ENCODE data around the gene FAM222A. TPM values are rescaled to one million over a fixed set of nuclear protein-coding genes. Genes with fewer than 3 reads are reported as not detected.
A peak's percentile ranks its signal among the peaks of the same experiment; 100 is the strongest.

Gene FAM222A
- total RNA-seq, 4 donors from 2014 or later, result 4.8 to 7.2 (median 6.1) TPM

DNA sequence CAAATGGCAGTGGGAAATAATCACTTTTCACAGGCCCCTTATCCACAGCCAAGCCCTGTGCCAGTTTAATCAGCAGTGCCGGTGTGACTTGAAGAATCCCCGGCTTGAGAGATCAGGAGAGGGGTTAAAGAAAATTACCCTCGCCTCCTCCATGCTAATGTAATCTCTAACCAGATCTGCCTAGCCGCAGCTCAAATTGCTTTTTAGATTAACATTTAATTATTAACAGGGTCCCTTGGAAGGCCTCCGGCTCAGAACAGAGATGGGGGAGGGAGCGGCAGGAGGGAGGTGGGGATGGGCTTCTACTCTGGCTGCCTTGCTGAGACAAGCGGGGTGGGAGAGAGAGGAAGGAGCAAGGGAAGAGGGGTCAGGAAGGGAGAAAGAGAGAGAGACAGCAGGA lies 24.0 kb downstream of the FAM222A start:
- intact Hi-C loops (cut with DNase I; ENCODE audit: low total_unique reads), result no loop called here
- no peak for TF ChIP-seq POLR2A (IDR thresholded peaks at IDR 0.05)
- TF ChIP-seq, protein P1, sequence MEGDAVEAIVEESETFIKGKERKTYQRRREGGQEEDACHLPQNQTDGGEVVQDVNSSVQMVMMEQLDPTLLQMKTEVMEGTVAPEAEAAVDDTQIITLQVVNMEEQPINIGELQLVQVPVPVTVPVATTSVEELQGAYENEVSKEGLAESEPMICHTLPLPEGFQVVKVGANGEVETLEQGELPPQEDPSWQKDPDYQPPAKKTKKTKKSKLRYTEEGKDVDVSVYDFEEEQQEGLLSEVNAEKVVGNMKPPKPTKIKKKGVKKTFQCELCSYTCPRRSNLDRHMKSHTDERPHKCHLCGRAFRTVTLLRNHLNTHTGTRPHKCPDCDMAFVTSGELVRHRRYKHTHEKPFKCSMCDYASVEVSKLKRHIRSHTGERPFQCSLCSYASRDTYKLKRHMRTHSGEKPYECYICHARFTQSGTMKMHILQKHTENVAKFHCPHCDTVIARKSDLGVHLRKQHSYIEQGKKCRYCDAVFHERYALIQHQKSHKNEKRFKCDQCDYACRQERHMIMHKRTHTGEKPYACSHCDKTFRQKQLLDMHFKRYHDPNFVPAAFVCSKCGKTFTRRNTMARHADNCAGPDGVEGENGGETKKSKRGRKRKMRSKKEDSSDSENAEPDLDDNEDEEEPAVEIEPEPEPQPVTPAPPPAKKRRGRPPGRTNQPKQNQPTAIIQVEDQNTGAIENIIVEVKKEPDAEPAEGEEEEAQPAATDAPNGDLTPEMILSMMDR (IDR thresholded peaks at IDR 0.05), result no peak
- 59 to 73% methylated on average over 7 of the region's 7 CpGs for WGBS, 2 donors
- DNase-seq (ENCODE audit: low spot score in 2 of 2), result peak in 1 of 2 donors; percentile 18
- no peak overlapping the region for H3K4me3 ChIP-seq (ENCODE audit: low read depth, poor library complexity, severe bottlenecking)

DNA sequence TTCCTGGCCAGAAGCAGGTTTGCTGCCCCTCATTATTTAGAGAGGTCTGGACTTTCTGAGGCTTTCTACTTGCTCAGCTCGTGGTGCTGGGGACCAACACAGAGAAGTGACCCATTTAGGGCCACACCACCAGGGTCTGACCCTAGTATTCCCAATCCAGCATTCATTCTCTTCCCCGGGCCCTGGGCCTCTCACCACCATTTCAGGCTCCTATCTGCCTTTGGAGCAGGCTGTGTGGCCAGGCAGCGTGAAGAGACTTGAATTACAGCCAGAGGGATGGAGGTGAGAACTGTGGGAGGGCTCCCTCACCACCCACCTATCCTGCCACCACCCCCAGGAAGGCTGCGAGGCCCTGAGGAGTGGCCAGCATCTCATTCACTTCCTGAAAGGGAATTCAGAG lies 24.6 kb downstream of the FAM222A start:
- H3K4me3 ChIP-seq (ENCODE audit: low read depth, poor library complexity, severe bottlenecking), result no peak overlapping the region
- no peak for TF ChIP-seq POLR2A (IDR thresholded peaks at IDR 0.05)
- TF ChIP-seq, protein P1 (IDR thresholded peaks at IDR 0.05), result no peak
- WGBS, 2 donors, result 57 to 76% methylated on average over 4 of the region's 4 CpGs
- no peak for DNase-seq (ENCODE audit: low spot score in 2 of 2)
- intact Hi-C loops (cut with DNase I; ENCODE audit: low total_unique reads), result no loop called here

DNA sequence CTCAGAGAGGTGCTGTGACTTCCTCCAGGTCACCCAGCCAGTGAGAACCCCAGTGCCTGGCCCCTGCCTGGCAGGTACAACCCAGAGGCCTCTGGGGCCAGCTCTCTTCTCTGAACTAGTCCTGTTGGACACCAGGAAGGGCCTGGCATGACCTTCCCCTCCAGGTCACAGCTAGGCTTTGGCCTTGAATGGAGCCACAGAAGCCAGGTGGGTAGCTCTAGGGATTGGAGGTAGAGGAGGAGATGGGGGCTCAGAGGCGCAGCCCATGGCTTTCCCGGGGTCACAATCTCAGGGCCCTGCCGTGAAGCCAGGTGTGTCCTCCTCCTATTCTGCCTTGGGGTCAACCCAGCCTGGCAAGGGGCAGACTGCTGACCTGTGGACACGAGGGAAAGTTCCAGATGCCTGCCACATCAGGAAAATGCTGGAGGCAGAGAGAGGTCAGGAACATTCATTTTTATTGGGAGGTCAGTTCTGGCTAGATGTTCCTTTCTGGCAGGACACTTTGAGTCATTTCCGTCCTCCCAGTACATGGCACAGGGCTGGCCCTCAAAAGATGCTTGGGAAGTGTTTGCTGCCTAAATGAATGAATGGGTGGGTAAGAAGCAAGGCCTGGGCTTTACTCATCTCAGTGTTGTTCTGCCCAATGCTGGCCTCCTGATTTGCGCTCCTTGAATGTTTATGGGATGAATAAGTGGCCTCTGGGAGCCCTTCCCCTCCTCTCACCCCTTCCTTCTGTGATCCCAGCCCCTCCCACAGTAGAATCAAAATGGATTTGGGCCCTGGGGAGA lies 25.4 kb downstream of the FAM222A start:
- TF ChIP-seq, protein P1 (IDR thresholded peaks at IDR 0.05), result no peak
- TF ChIP-seq POLR2A (IDR thresholded peaks at IDR 0.05), result no peak
- no peak overlapping the region for H3K4me3 ChIP-seq (ENCODE audit: low read depth, poor library complexity, severe bottlenecking)
- DNase-seq (ENCODE audit: low spot score in 2 of 2), result peak in 1 of 2 donors; percentile 72
- WGBS, 2 donors, result 95 to 96% methylated on average over 5 to 6 of the region's 6 CpGs
- intact Hi-C loops (cut with DNase I; ENCODE audit: low total_unique reads), result no loop called here

DNA sequence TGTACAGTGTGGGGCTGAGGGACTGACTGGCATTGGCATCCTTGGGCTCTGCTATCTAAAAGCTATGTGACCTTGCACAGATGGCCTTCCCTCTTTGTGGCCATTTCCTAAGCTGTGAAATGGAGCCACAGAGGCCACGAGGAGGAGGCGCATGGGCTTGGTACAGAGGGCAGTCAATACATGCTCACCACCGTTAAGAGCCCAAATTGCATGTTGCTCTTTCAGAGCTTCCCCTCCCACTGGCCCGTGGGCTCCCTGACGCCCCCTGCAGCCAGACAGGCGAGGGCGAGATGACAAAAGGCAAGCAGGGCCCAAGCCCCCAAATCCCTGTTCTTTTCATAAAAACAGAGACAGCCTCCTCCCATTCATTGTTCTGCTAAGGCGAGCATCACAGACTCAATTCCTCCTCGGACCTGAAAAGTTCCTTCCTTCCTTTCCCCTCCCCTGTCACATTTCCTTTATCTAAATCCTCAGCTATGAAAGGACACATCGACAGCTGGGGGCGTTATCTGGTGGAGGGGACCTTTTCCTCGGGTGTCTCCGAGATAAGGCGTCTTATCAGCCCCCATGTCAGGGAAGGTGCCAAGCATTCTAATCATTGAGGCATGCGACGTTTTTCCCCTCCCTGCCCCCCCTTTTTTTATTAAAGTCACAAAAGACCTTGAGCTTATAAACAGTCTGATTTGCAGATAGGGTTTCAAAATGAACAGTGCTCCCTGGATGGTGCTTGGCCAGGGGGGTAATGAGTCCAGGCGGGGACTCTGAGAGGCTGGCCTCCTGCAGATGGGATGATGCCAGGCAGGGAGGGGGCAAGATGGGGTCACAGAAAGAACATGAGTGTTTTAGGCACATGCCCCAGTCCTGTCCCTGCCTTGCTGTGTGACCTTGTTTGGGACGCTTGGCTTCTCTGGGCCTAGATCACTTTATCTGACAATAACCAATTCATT lies 26.4 kb downstream of the FAM222A start:
- DNase-seq (ENCODE audit: low spot score in 2 of 2), result peak in 1 of 2 donors; percentile 61
- no peak overlapping the region for H3K4me3 ChIP-seq (ENCODE audit: low read depth, poor library complexity, severe bottlenecking)
- intact Hi-C loops (cut with DNase I; ENCODE audit: low total_unique reads), result no loop called here
- WGBS, 2 donors, result 57 to 62% methylated on average over 18 of the region's 18 CpGs
- TF ChIP-seq, protein P1 (IDR thresholded peaks at IDR 0.05), result no peak
- no peak for TF ChIP-seq POLR2A (IDR thresholded peaks at IDR 0.05)

DNA sequence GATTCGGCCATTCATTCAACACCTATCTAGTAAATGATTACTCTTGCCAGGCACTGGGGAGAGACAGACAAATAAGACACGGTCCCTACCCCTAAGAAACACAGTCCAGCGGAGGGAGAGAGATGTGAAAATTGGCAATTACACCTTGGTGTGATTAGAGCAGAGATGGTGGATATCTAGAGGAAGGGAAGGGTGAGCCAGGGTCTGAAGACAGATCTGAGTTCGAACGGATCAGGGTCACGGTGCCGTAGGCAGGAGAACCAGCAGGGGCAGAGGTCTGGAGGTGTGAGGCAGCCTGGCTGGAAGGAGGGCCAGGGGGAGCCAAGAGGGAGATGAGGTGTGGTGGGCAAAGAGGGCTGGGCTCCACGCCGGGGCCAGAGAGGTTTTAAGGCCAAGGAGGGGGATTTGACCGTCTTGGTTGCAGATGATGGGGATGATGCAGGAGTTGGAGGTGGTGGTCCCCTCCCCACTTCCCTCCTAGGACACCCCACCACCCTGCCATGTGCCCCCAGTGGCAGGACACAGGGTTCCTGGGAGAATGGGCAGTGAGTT lies 27.1 kb downstream of the FAM222A start:
- no peak overlapping the region for H3K4me3 ChIP-seq (ENCODE audit: low read depth, poor library complexity, severe bottlenecking)
- 91 to 93% methylated on average over 10 of the region's 10 CpGs for WGBS, 2 donors
- intact Hi-C loops (cut with DNase I; ENCODE audit: low total_unique reads), result no loop called here
- DNase-seq (ENCODE audit: low spot score in 2 of 2), result peak in 1 of 2 donors; percentile 74
- TF ChIP-seq, protein P1 (IDR thresholded peaks at IDR 0.05), result no peak
- no peak for TF ChIP-seq POLR2A (IDR thresholded peaks at IDR 0.05)

All from lower leg skin (tissue), 4 donors.